IMR-90 (cell line): Measurements from ENCODE around the gene GOLGA3. TPM values are rescaled to one million over a fixed set of nuclear protein-coding genes. Genes with fewer than 3 reads are reported as not detected.
A peak's percentile ranks its signal among the peaks of the same experiment; 100 is the strongest.

Experiments
- ATAC-seq: fragments of 200-7000 bp; cut with Tn5 transposase; 2 replicates; pipeline ENCODE4 v1.9.1; 2020; ENCODE audit warnings: low read depth, mild to moderate bottlenecking, moderate library complexity
- BruUV-seq: library from RNA; stranded (reverse); fragments of 400-500 nt; replicated peaks from 2 replicates; lab custom pipeline; 2021; lab: Mats Ljungman, UMichigan
- CTCF ChIA-PET: fragments of 300-600 bp; formaldehyde crosslinking; extraction: SDS; loops from one replicate; lab custom pipeline; 2021; ENCODE audit warnings: antibody characterized with exemption; lab: Yijun Ruan, JAX
- POLR2A ChIA-PET: fragments of 300-600 bp; sonication (Branson Sonifier 250); formaldehyde crosslinking; loops from one replicate; lab custom pipeline; 2022; ENCODE audit warnings: antibody characterized with exemption; ENCODE audit not compliant: unreplicated experiment; lab: Charles Lee
- DNase-seq: peaks from one replicate; pipeline ENCODE4 v3.0.0; 2013
- H2AFZ ChIP-seq: replicated peaks from 2 replicates; pipeline ENCODE3; 2013; ENCODE audit warnings: low read length, mild to moderate bottlenecking; ENCODE audit not compliant: poor library complexity
- H2AK5ac ChIP-seq: 2 replicates; pipeline ENCODE4 v1.6.1; 2013; ENCODE audit warnings: low read depth, low read length, inconsistent platforms
- H2AK9ac ChIP-seq: replicated peaks from 2 replicates; pipeline ENCODE3; 2013; ENCODE audit warnings: mild to moderate bottlenecking, low read depth, low read length, moderate library complexity; ENCODE audit not compliant: poor library complexity
- H2BK120ac ChIP-seq: 2 replicates; pipeline ENCODE4 v1.6.1; 2013; ENCODE audit warnings: low read depth, low read length, inconsistent platforms
- H2BK15ac ChIP-seq: 3 replicates; pipeline ENCODE4 v1.6.1; 2013; ENCODE audit warnings: low read depth, low read length, inconsistent platforms
- H2BK20ac ChIP-seq: 2 replicates; pipeline ENCODE4 v1.6.1; 2013; ENCODE audit warnings: low read depth, mild to moderate bottlenecking, inconsistent platforms, low read length, moderate library complexity
- H2BK5ac ChIP-seq: 2 replicates; pipeline ENCODE4 v1.6.1; 2013; ENCODE audit warnings: mild to moderate bottlenecking, low read depth, low read length, inconsistent platforms; ENCODE audit not compliant: poor library complexity, severe bottlenecking
- H3K14ac ChIP-seq: replicated peaks from 2 replicates; pipeline ENCODE4 v1.6.1; 2013; ENCODE audit warnings: low read depth, low read length, inconsistent platforms
- H3K18ac ChIP-seq: 2 replicates; pipeline ENCODE4 v1.6.1; 2013; ENCODE audit warnings: low read depth, low read length, control low read depth
- H3K23ac ChIP-seq: 2 replicates; pipeline ENCODE4 v1.6.1; 2013; ENCODE audit warnings: low read depth, low read length, inconsistent platforms
- H3K27ac ChIP-seq: 2 replicates; pipeline ENCODE4 v1.5.1; 2013; ENCODE audit warnings: mild to moderate bottlenecking, control low read depth, low read length; ENCODE audit not compliant: insufficient read depth
- H3K27me3 ChIP-seq: 2 replicates; pipeline ENCODE4 v1.6.1; 2013; ENCODE audit warnings: low read length; ENCODE audit not compliant: control insufficient read depth, insufficient read depth
- H3K36me3 ChIP-seq: 2 replicates; pipeline ENCODE4 v1.6.1; 2013; ENCODE audit warnings: low read length, mixed read lengths; ENCODE audit not compliant: control insufficient read depth, insufficient read depth
- H3K4ac ChIP-seq: 2 replicates; pipeline ENCODE4 v1.6.1; 2013; ENCODE audit warnings: low read depth, low read length, inconsistent platforms
- H3K4me1 ChIP-seq: 2 replicates; pipeline ENCODE4 v1.6.1; 2013; ENCODE audit warnings: low read length, mixed read lengths; ENCODE audit not compliant: control insufficient read depth, insufficient read depth
- H3K4me2 ChIP-seq: 2 replicates; pipeline ENCODE4 v1.6.1; 2013; ENCODE audit warnings: low read depth, mild to moderate bottlenecking, control low read depth, low read length, moderate library complexity
- H3K4me3 ChIP-seq: 2 replicates; pipeline ENCODE4 v1.5.1; 2013; ENCODE audit warnings: low read depth, mild to moderate bottlenecking, control low read depth, low read length, moderate library complexity; ENCODE audit not compliant: insufficient read depth
- H3K56ac ChIP-seq: 2 replicates; pipeline ENCODE4 v1.6.1; 2013; ENCODE audit warnings: low read length, inconsistent platforms; ENCODE audit not compliant: insufficient read depth; ENCODE audit errors: extremely low read depth
- H3K79me1 ChIP-seq, 2 experiments: 2 replicates each; pipeline ENCODE4 v1.6.1; 2013; ENCODE audit warnings: low read length in 2 of 2, inconsistent platforms in 1 of 2, low read depth in 1 of 2
- H3K9ac ChIP-seq: 2 replicates; pipeline ENCODE4 v1.6.1; 2013; ENCODE audit warnings: low read depth, low read length, control low read depth
- H3K9me1 ChIP-seq: 2 replicates; pipeline ENCODE4 v1.6.1; 2013; ENCODE audit warnings: low read length, inconsistent platforms; ENCODE audit not compliant: insufficient read depth
- H3K9me3 ChIP-seq: 2 replicates; pipeline ENCODE4 v1.6.1; 2013; ENCODE audit warnings: low read length; ENCODE audit not compliant: control insufficient read depth, insufficient read depth
- H4K20me1 ChIP-seq: 2 replicates; pipeline ENCODE4 v1.6.1; 2013; ENCODE audit warnings: low read length, inconsistent platforms; ENCODE audit not compliant: insufficient read depth
- H4K5ac ChIP-seq: 2 replicates; pipeline ENCODE4 v1.6.1; 2013; ENCODE audit warnings: mild to moderate bottlenecking, low read depth, low read length, control low read depth
- H4K8ac ChIP-seq, 2 experiments: 2 replicates each; pipeline ENCODE4 v1.6.1; 2013; ENCODE audit warnings: low read depth in 2 of 2, low read length in 2 of 2, control low read depth in 1 of 2, inconsistent platforms in 1 of 2
- H4K91ac ChIP-seq: 2 replicates; pipeline ENCODE4 v1.6.1; 2013; ENCODE audit warnings: low read depth, low read length, inconsistent platforms; ENCODE audit not compliant: insufficient read depth
- ELK1 ChIP-seq: fragments of 150-350 bp; IDR thresholded peaks from 2 replicates; pipeline ENCODE4 v1.6.1; 2016; ENCODE audit warnings: low read depth, mild to moderate bottlenecking, low read length, moderate library complexity, borderline replicate concordance
- FOS ChIP-seq: fragments of 150-350 bp; IDR thresholded peaks from 2 replicates; pipeline ENCODE4 v1.6.1; 2016; ENCODE audit warnings: low read depth, low read length
- MAZ ChIP-seq: IDR thresholded peaks from 2 replicates; pipeline ENCODE4 v1.6.1; 2012; ENCODE audit warnings: low read depth, mild to moderate bottlenecking, low read length, improper control_type of control experiment, moderate library complexity, borderline replicate concordance
- NFE2L2 ChIP-seq: fragments of 150-350 bp; IDR thresholded peaks from 2 replicates; pipeline ENCODE4 v1.6.1; 2016; ENCODE audit warnings: low read depth, mild to moderate bottlenecking, low read length
- SMC3 ChIP-seq: fragments of 150-350 bp; IDR thresholded peaks from 2 replicates; pipeline ENCODE4 v1.6.1; 2016; ENCODE audit warnings: low read depth, mild to moderate bottlenecking, antibody characterized with exemption, low read length, moderate library complexity
- USF2 ChIP-seq: fragments of 150-350 bp; IDR thresholded peaks from 2 replicates; pipeline ENCODE4 v1.6.1; 2017; ENCODE audit warnings: mild to moderate bottlenecking, antibody characterized with exemption, low read length, low read depth
- WGBS, 2 experiments: methylation state at CpG; one replicate each; pipeline versions ENCODE4 v1.1.5 to v1.1.7; 2013; ENCODE audit warnings: missing lambda C conversion rate in 2 of 2; ENCODE audit not compliant: insufficient read length in 1 of 2; ENCODE audit errors: extremely low coverage in 2 of 2; 5-methylcytosine and 5-hydroxymethylcytosine counted together
- dilution Hi-C: fragments of 300-500 bp; cut with HindIII; formaldehyde crosslinking; loops from one replicate; pipeline ENCODE4 v1.14.3; 2018; ENCODE audit warnings: low sequenced_read_pairs; ENCODE audit not compliant: unreplicated experiment
- in situ Hi-C: fragments of 300-500 bp; cut with MboI; formaldehyde crosslinking; loops from 3 replicates; pipeline ENCODE4 v1.14.3; 2019; ENCODE audit warnings: low sequenced_read_pairs, inconsistent platforms, mixed read lengths
- intact Hi-C: fragments of 100-400 bp; cut with micrococcal nuclease; formaldehyde crosslinking; loops from 2 replicates; pipeline ENCODE4 v1.10.0; 2022
- polyA plus RNA-seq, 3 experiments: library from polyadenylated mRNA; depleted of rRNA; stranded (reverse); fragments of >200 nt; gene quantifications; 2 replicates each; pipeline ENCODE4 v1.2.3, GENCODE V29; 2012; ENCODE audit warnings: low replicate concordance in 1 of 3
- total RNA-seq: library from RNA; depleted of rRNA; stranded (reverse); fragments of >200 nt; gene quantifications from 2 replicates; pipeline ENCODE4 v1.2.3, GENCODE V29; 2012

Gene GOLGA3
- total and polyA plus RNA-seq, 2 of the 4 experiments (the other 2 are of a cell fraction), result 39.6 to 99.8 TPM

- Histone ChIP-seq H2AFZ (no peak overlapping the region), H3K9me3 (no peaks in the 10 kb centered on the region), H3K4ac (no peak overlapping the region), H3K4me1 (no peaks in the 10 kb centered on the region), H4K20me1 (no peaks in the 10 kb centered on the region; the same call in none of the 2 replicates), H3K79me1 (peaks cover 0 to 10% of the 10 kb centered on the region in 2 experiments; a peak in 1 of 4 replicates), H3K18ac (no peak overlapping the region), H3K27me3 (no peaks in the 10 kb centered on the region), H2BK5ac (no peak overlapping the region), H3K9me1 (no peaks in the 10 kb centered on the region; the same call in 1 of the 2 replicates), H3K36me3 (peaks cover 46% of the 10 kb centered on the region), H2AK5ac (no peak overlapping the region), H3K4me3 (no peak overlapping the region), H2AK9ac (peak overlapping the region; percentile 28), H3K23ac (no peak overlapping the region), H4K91ac (no peak overlapping the region), H2BK15ac (no peak overlapping the region), H2BK20ac (no peak overlapping the region), H3K56ac (no peak overlapping the region), H3K14ac (no peak overlapping the region), H3K4me2 (no peak overlapping the region), H4K8ac (no peak overlapping the region), H2BK120ac (no peak overlapping the region), H3K27ac (no peak overlapping the region), H3K9ac (no peak overlapping the region), H4K5ac (no peak overlapping the region)
- intact Hi-C loops, result no loop called here
- ATAC-seq, result peak; percentile 27
- 54% methylated on average over 2 of the region's 17 CpGs; no CpG with 5 or more reads in 1 of the 2 experiments for WGBS, 2 experiments
- in situ Hi-C loops, result no loop called here
- dilution Hi-C loops, result no loop called here
- no peak for DNase-seq
- ChIA-PET POLR2A (no interaction called here), CTCF (no interaction called here)
- BruUV-seq, result no TSS peak
- TF ChIP-seq USF2, result no peak
- no peak for TF ChIP-seq FOS
- no peak for TF ChIP-seq NFE2L2
- TF ChIP-seq MAZ, result no peak
- no peak for TF ChIP-seq ELK1
- TF ChIP-seq SMC3, result no peak
These were observed 9.9 kb upstream of the GOLGA3 start for GRCh38 chr12:132838410-132839080.
